ENCODE results near the gene DNAJC24.

DNA sequence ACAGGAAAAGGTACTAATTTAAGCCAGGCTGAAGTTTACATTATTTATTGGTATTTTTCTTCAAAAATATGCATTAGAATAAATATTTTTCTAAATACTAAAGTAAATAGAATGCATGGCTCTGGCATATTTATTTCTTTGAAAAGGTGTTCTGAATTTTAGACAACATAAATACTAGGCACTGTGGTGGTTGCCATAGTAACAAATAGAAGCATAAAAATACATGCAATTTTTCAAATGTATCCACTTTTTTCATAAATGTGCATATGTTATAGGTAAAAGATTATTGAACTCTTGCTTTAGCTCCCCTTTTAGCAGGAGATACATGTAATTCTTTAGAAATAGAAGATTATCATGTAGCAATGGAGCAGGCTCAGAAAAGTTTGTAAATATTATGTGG, 18.5 kb upstream of the DNAJC24 start:
- TF ChIP-seq NONO (IDR thresholded peaks at IDR 0.05; ENCODE audit: low read depth in 2 of 2, low read length in 1 of 2) (no peak), NCOA2 (IDR thresholded peaks at IDR 0.05; ENCODE audit: partially characterized antibody in 2 of 2) (no peak), MAZ (CRISPR knock-in tag; conservative IDR thresholded peaks at IDR 0.05 in 1 of 2, IDR thresholded peaks at IDR 0.05 in 1 of 2) (no peak), POLR2AphosphoS5 (IDR thresholded peaks at IDR 0.05; ENCODE audit: control insufficient read depth, insufficient read depth, low read depth, low read length) (no peak), ZNF274 (IDR thresholded peaks at IDR 0.05; ENCODE audit: borderline replicate concordance, low read depth, low read length) (no peak), TBP (optimal IDR thresholded peaks at IDR 0.05; ENCODE audit: low read depth, low read length) (no peak)
- TF ChIP-seq, protein P1, sequence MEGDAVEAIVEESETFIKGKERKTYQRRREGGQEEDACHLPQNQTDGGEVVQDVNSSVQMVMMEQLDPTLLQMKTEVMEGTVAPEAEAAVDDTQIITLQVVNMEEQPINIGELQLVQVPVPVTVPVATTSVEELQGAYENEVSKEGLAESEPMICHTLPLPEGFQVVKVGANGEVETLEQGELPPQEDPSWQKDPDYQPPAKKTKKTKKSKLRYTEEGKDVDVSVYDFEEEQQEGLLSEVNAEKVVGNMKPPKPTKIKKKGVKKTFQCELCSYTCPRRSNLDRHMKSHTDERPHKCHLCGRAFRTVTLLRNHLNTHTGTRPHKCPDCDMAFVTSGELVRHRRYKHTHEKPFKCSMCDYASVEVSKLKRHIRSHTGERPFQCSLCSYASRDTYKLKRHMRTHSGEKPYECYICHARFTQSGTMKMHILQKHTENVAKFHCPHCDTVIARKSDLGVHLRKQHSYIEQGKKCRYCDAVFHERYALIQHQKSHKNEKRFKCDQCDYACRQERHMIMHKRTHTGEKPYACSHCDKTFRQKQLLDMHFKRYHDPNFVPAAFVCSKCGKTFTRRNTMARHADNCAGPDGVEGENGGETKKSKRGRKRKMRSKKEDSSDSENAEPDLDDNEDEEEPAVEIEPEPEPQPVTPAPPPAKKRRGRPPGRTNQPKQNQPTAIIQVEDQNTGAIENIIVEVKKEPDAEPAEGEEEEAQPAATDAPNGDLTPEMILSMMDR (IDR thresholded peaks at IDR 0.05 in 2 of 3, conservative IDR thresholded peaks at IDR 0.05 in 1 of 3; ENCODE audit: insufficient read depth in 2 of 3, low read depth in 1 of 3, low read length in 3 of 3), result no peak
- TF ChIP-seq, protein P2, sequence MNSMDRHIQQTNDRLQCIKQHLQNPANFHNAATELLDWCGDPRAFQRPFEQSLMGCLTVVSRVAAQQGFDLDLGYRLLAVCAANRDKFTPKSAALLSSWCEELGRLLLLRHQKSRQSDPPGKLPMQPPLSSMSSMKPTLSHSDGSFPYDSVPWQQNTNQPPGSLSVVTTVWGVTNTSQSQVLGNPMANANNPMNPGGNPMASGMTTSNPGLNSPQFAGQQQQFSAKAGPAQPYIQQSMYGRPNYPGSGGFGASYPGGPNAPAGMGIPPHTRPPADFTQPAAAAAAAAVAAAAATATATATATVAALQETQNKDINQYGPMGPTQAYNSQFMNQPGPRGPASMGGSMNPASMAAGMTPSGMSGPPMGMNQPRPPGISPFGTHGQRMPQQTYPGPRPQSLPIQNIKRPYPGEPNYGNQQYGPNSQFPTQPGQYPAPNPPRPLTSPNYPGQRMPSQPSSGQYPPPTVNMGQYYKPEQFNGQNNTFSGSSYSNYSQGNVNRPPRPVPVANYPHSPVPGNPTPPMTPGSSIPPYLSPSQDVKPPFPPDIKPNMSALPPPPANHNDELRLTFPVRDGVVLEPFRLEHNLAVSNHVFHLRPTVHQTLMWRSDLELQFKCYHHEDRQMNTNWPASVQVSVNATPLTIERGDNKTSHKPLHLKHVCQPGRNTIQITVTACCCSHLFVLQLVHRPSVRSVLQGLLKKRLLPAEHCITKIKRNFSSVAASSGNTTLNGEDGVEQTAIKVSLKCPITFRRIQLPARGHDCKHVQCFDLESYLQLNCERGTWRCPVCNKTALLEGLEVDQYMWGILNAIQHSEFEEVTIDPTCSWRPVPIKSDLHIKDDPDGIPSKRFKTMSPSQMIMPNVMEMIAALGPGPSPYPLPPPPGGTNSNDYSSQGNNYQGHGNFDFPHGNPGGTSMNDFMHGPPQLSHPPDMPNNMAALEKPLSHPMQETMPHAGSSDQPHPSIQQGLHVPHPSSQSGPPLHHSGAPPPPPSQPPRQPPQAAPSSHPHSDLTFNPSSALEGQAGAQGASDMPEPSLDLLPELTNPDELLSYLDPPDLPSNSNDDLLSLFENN (IDR thresholded peaks at IDR 0.05; ENCODE audit: low read depth in 2 of 2, low read length in 2 of 2), result no peak

Data from K562 (cell line).